ENCODE results near the gene ABHD17A.

GRCh38 chr19:1851654-1852580 lies 33.4 kb downstream of the ABHD17A start:
- no peak for TF ChIP-seq POLR2AphosphoS5 (IDR thresholded peaks at IDR 0.05)
- TF ChIP-seq CTCF (IDR thresholded peaks at IDR 0.05), result no peak
- no peak for TF ChIP-seq POLR2A (IDR thresholded peaks at IDR 0.05)
